IMR-90 (cell line): ENCODE measurements around the gene SLC38A8.

Experiments used
- BHLHE40 ChIP-seq: fragments of 150-350 bp; IDR thresholded peaks from 2 replicates; pipeline ENCODE4 v1.6.1; 2016; ENCODE audit warnings: mild to moderate bottlenecking, low read depth, low read length
- ELK1 ChIP-seq: fragments of 150-350 bp; IDR thresholded peaks from 2 replicates; pipeline ENCODE4 v1.6.1; 2016; ENCODE audit warnings: low read depth, mild to moderate bottlenecking, low read length, moderate library complexity, borderline replicate concordance
- FOS ChIP-seq: fragments of 150-350 bp; IDR thresholded peaks from 2 replicates; pipeline ENCODE4 v1.6.1; 2016; ENCODE audit warnings: low read depth, low read length
- MAFK ChIP-seq: IDR thresholded peaks from 2 replicates; pipeline ENCODE4 v1.6.1; 2012; ENCODE audit warnings: low read depth, low read length, improper control_type of control experiment
- MAZ ChIP-seq: IDR thresholded peaks from 2 replicates; pipeline ENCODE4 v1.6.1; 2012; ENCODE audit warnings: low read depth, mild to moderate bottlenecking, low read length, improper control_type of control experiment, moderate library complexity, borderline replicate concordance
- MXI1 ChIP-seq: IDR thresholded peaks from 2 replicates; pipeline ENCODE4 v1.6.1; 2012; ENCODE audit warnings: low read depth, mild to moderate bottlenecking, low read length, moderate library complexity, borderline replicate concordance
- NFE2L2 ChIP-seq: fragments of 150-350 bp; IDR thresholded peaks from 2 replicates; pipeline ENCODE4 v1.6.1; 2016; ENCODE audit warnings: low read depth, mild to moderate bottlenecking, low read length
- POLR2A ChIP-seq: IDR thresholded peaks from 2 replicates; pipeline ENCODE4 v1.6.1; 2012; ENCODE audit warnings: mild to moderate bottlenecking, low read depth, low read length
- RAD21 ChIP-seq: IDR thresholded peaks from 2 replicates; pipeline ENCODE4 v1.6.1; 2012; ENCODE audit warnings: low read length, improper control_type of control experiment
- RCOR1 ChIP-seq: IDR thresholded peaks from 2 replicates; pipeline ENCODE4 v1.6.1; 2012; ENCODE audit warnings: mild to moderate bottlenecking, low read length, improper control_type of control experiment; ENCODE audit not compliant: insufficient replicate concordance
- RFX5 ChIP-seq: IDR thresholded peaks from 2 replicates; pipeline ENCODE4 v1.8.0; 2012; ENCODE audit warnings: low read depth, mild to moderate bottlenecking, low read length, moderate library complexity
- SMC3 ChIP-seq: fragments of 150-350 bp; IDR thresholded peaks from 2 replicates; pipeline ENCODE4 v1.6.1; 2016; ENCODE audit warnings: low read depth, mild to moderate bottlenecking, antibody characterized with exemption, low read length, moderate library complexity
- USF2 ChIP-seq: fragments of 150-350 bp; IDR thresholded peaks from 2 replicates; pipeline ENCODE4 v1.6.1; 2017; ENCODE audit warnings: mild to moderate bottlenecking, antibody characterized with exemption, low read length, low read depth
- TF ChIP-seq, protein P1 (sequence below): conservative IDR thresholded peaks from 2 replicates; pipeline ENCODE4 v1.5.1; 2012; ENCODE audit warnings: mild to moderate bottlenecking, low read depth, low read length, improper control_type of control experiment

DNA sequence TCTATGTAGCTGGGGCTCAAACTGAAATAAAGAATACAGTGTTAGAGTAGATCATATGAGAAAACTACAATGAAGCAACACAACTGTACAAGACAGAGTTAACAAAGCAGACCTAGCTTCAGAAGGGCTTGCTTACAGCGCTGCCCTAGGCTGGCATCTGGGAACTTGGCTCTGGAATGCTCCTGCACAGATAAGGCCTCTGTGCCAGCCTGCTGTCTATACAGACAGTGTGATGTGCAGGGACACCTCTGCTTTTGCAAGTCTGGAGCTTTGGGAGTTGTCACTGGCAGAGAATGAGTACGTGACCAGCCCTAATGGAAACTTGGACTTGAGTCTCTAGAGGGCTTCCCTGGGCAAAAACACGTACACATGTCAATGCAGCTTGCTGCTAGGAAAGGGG is 32.1 kb upstream of the SLC38A8 start:
- TF ChIP-seq NFE2L2 (no peak), POLR2A (no peak), MAZ (no peak), RCOR1 (no peak), ELK1 (no peak), SMC3 (no peak), MXI1 (no peak), MAFK (no peak), USF2 (no peak), FOS (no peak), BHLHE40 (no peak), RAD21 (no peak), RFX5 (no peak)
- TF ChIP-seq, protein P1, sequence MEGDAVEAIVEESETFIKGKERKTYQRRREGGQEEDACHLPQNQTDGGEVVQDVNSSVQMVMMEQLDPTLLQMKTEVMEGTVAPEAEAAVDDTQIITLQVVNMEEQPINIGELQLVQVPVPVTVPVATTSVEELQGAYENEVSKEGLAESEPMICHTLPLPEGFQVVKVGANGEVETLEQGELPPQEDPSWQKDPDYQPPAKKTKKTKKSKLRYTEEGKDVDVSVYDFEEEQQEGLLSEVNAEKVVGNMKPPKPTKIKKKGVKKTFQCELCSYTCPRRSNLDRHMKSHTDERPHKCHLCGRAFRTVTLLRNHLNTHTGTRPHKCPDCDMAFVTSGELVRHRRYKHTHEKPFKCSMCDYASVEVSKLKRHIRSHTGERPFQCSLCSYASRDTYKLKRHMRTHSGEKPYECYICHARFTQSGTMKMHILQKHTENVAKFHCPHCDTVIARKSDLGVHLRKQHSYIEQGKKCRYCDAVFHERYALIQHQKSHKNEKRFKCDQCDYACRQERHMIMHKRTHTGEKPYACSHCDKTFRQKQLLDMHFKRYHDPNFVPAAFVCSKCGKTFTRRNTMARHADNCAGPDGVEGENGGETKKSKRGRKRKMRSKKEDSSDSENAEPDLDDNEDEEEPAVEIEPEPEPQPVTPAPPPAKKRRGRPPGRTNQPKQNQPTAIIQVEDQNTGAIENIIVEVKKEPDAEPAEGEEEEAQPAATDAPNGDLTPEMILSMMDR, result no peak
